ENCODE data around the gene ARFGAP2.
"Not testable (repeated sequence)": the region's sequence is repeated elsewhere in the genome, so short reads cannot be mapped to it uniquely, and the experiment has no call there.

DNA sequence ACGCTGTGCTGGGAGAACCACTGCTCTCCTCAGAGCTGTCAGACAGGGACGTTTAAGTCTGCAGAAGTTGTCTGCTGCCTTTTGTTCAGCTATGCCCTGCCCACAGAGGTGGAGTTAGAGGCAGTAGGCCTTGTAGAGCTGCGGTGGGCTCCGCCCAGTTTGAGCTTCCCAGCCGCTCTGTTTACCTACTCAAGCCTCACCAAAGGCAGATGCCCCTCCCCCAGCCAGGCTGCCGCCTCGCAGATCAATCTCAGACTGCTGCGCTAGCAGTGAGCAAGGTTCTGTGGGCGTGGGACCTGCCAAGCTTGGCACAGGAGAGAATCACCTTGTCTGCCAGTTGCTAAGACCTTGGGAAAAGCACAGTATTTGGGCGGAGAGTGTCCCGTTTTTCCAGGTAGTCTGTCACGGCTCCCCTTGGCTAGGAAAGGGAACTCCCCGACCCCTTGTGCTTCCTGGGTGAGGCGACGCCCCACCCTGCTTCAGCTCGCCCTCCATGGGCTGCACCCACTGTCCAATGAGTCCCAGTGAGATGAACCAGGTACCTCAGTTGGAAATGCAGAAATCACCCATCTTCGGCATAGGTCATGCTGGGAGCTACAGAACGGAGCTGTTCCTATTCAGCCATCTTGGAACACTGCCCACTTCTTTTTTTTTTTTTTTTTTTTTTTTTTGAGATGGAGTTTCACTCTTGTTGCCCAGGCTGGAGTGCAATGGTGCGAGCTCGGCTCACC, 57.6 kb downstream of the ARFGAP2 start:
- TF ChIP-seq, protein P1, sequence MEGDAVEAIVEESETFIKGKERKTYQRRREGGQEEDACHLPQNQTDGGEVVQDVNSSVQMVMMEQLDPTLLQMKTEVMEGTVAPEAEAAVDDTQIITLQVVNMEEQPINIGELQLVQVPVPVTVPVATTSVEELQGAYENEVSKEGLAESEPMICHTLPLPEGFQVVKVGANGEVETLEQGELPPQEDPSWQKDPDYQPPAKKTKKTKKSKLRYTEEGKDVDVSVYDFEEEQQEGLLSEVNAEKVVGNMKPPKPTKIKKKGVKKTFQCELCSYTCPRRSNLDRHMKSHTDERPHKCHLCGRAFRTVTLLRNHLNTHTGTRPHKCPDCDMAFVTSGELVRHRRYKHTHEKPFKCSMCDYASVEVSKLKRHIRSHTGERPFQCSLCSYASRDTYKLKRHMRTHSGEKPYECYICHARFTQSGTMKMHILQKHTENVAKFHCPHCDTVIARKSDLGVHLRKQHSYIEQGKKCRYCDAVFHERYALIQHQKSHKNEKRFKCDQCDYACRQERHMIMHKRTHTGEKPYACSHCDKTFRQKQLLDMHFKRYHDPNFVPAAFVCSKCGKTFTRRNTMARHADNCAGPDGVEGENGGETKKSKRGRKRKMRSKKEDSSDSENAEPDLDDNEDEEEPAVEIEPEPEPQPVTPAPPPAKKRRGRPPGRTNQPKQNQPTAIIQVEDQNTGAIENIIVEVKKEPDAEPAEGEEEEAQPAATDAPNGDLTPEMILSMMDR (IDR thresholded peaks at IDR 0.05 in 8 of 11, conservative IDR thresholded peaks at IDR 0.05 in 3 of 11) = not testable (repeated sequence)
- not testable (repeated sequence) for TF ChIP-seq POLR2A (IDR thresholded peaks at IDR 0.05)
